IMR-90 (cell line): ENCODE results near the gene OSBPL6. TPM values are rescaled to one million over a fixed set of nuclear protein-coding genes. Genes with fewer than 3 reads are reported as not detected.

Experiments used
- ATAC-seq: fragments of 200-7000 bp; cut with Tn5 transposase; 2 replicates; pipeline ENCODE4 v1.9.1; 2020; ENCODE audit warnings: low read depth, mild to moderate bottlenecking, moderate library complexity
- BruUV-seq: library from RNA; stranded (reverse); fragments of 400-500 nt; replicated peaks from 2 replicates; lab custom pipeline; 2021; lab: Mats Ljungman, UMichigan
- CTCF ChIA-PET: fragments of 300-600 bp; formaldehyde crosslinking; extraction: SDS; loops from one replicate; lab custom pipeline; 2021; ENCODE audit warnings: antibody characterized with exemption; lab: Yijun Ruan, JAX
- POLR2A ChIA-PET: fragments of 300-600 bp; sonication (Branson Sonifier 250); formaldehyde crosslinking; loops from one replicate; lab custom pipeline; 2022; ENCODE audit warnings: antibody characterized with exemption; ENCODE audit not compliant: unreplicated experiment; lab: Charles Lee
- DNase-seq: peaks from one replicate; pipeline ENCODE4 v3.0.0; 2013
- H2AFZ ChIP-seq: replicated peaks from 2 replicates; pipeline ENCODE3; 2013; ENCODE audit warnings: low read length, mild to moderate bottlenecking; ENCODE audit not compliant: poor library complexity
- H2AK5ac ChIP-seq: 2 replicates; pipeline ENCODE4 v1.6.1; 2013; ENCODE audit warnings: low read depth, low read length, inconsistent platforms
- H2AK9ac ChIP-seq: replicated peaks from 2 replicates; pipeline ENCODE3; 2013; ENCODE audit warnings: mild to moderate bottlenecking, low read depth, low read length, moderate library complexity; ENCODE audit not compliant: poor library complexity
- H2BK120ac ChIP-seq: 2 replicates; pipeline ENCODE4 v1.6.1; 2013; ENCODE audit warnings: low read depth, low read length, inconsistent platforms
- H2BK15ac ChIP-seq: 3 replicates; pipeline ENCODE4 v1.6.1; 2013; ENCODE audit warnings: low read depth, low read length, inconsistent platforms
- H2BK20ac ChIP-seq: 2 replicates; pipeline ENCODE4 v1.6.1; 2013; ENCODE audit warnings: low read depth, mild to moderate bottlenecking, inconsistent platforms, low read length, moderate library complexity
- H2BK5ac ChIP-seq: 2 replicates; pipeline ENCODE4 v1.6.1; 2013; ENCODE audit warnings: mild to moderate bottlenecking, low read depth, low read length, inconsistent platforms; ENCODE audit not compliant: poor library complexity, severe bottlenecking
- H3K14ac ChIP-seq: replicated peaks from 2 replicates; pipeline ENCODE4 v1.6.1; 2013; ENCODE audit warnings: low read depth, low read length, inconsistent platforms
- H3K18ac ChIP-seq: 2 replicates; pipeline ENCODE4 v1.6.1; 2013; ENCODE audit warnings: low read depth, low read length, control low read depth
- H3K23ac ChIP-seq: 2 replicates; pipeline ENCODE4 v1.6.1; 2013; ENCODE audit warnings: low read depth, low read length, inconsistent platforms
- H3K27ac ChIP-seq: 2 replicates; pipeline ENCODE4 v1.5.1; 2013; ENCODE audit warnings: mild to moderate bottlenecking, control low read depth, low read length; ENCODE audit not compliant: insufficient read depth
- H3K27me3 ChIP-seq: 2 replicates; pipeline ENCODE4 v1.6.1; 2013; ENCODE audit warnings: low read length; ENCODE audit not compliant: control insufficient read depth, insufficient read depth
- H3K36me3 ChIP-seq: 2 replicates; pipeline ENCODE4 v1.6.1; 2013; ENCODE audit warnings: low read length, mixed read lengths; ENCODE audit not compliant: control insufficient read depth, insufficient read depth
- H3K4ac ChIP-seq: 2 replicates; pipeline ENCODE4 v1.6.1; 2013; ENCODE audit warnings: low read depth, low read length, inconsistent platforms
- H3K4me1 ChIP-seq: 2 replicates; pipeline ENCODE4 v1.6.1; 2013; ENCODE audit warnings: low read length, mixed read lengths; ENCODE audit not compliant: control insufficient read depth, insufficient read depth
- H3K4me2 ChIP-seq: 2 replicates; pipeline ENCODE4 v1.6.1; 2013; ENCODE audit warnings: low read depth, mild to moderate bottlenecking, control low read depth, low read length, moderate library complexity
- H3K4me3 ChIP-seq: 2 replicates; pipeline ENCODE4 v1.5.1; 2013; ENCODE audit warnings: low read depth, mild to moderate bottlenecking, control low read depth, low read length, moderate library complexity; ENCODE audit not compliant: insufficient read depth
- H3K56ac ChIP-seq: 2 replicates; pipeline ENCODE4 v1.6.1; 2013; ENCODE audit warnings: low read length, inconsistent platforms; ENCODE audit not compliant: insufficient read depth; ENCODE audit errors: extremely low read depth
- H3K79me1 ChIP-seq, 2 experiments: 2 replicates each; pipeline ENCODE4 v1.6.1; 2013; ENCODE audit warnings: low read length in 2 of 2, inconsistent platforms in 1 of 2, low read depth in 1 of 2
- H3K9ac ChIP-seq: 2 replicates; pipeline ENCODE4 v1.6.1; 2013; ENCODE audit warnings: low read depth, low read length, control low read depth
- H3K9me1 ChIP-seq: 2 replicates; pipeline ENCODE4 v1.6.1; 2013; ENCODE audit warnings: low read length, inconsistent platforms; ENCODE audit not compliant: insufficient read depth
- H3K9me3 ChIP-seq: 2 replicates; pipeline ENCODE4 v1.6.1; 2013; ENCODE audit warnings: low read length; ENCODE audit not compliant: control insufficient read depth, insufficient read depth
- H4K20me1 ChIP-seq: 2 replicates; pipeline ENCODE4 v1.6.1; 2013; ENCODE audit warnings: low read length, inconsistent platforms; ENCODE audit not compliant: insufficient read depth
- H4K5ac ChIP-seq: 2 replicates; pipeline ENCODE4 v1.6.1; 2013; ENCODE audit warnings: mild to moderate bottlenecking, low read depth, low read length, control low read depth
- H4K8ac ChIP-seq, 2 experiments: 2 replicates each; pipeline ENCODE4 v1.6.1; 2013; ENCODE audit warnings: low read depth in 2 of 2, low read length in 2 of 2, control low read depth in 1 of 2, inconsistent platforms in 1 of 2
- H4K91ac ChIP-seq: 2 replicates; pipeline ENCODE4 v1.6.1; 2013; ENCODE audit warnings: low read depth, low read length, inconsistent platforms; ENCODE audit not compliant: insufficient read depth
- CEBPB ChIP-seq: IDR thresholded peaks from 2 replicates; pipeline ENCODE4 v1.6.1; 2012; ENCODE audit warnings: low read depth, low read length, improper control_type of control experiment
- CTCF ChIP-seq: conservative IDR thresholded peaks from 2 replicates; pipeline ENCODE4 v1.5.1; 2012; ENCODE audit warnings: mild to moderate bottlenecking, low read depth, low read length, improper control_type of control experiment
- MAFK ChIP-seq: IDR thresholded peaks from 2 replicates; pipeline ENCODE4 v1.6.1; 2012; ENCODE audit warnings: low read depth, low read length, improper control_type of control experiment
- MAZ ChIP-seq: IDR thresholded peaks from 2 replicates; pipeline ENCODE4 v1.6.1; 2012; ENCODE audit warnings: low read depth, mild to moderate bottlenecking, low read length, improper control_type of control experiment, moderate library complexity, borderline replicate concordance
- MXI1 ChIP-seq: IDR thresholded peaks from 2 replicates; pipeline ENCODE4 v1.6.1; 2012; ENCODE audit warnings: low read depth, mild to moderate bottlenecking, low read length, moderate library complexity, borderline replicate concordance
- NFE2L2 ChIP-seq: fragments of 150-350 bp; IDR thresholded peaks from 2 replicates; pipeline ENCODE4 v1.6.1; 2016; ENCODE audit warnings: low read depth, mild to moderate bottlenecking, low read length
- POLR2A ChIP-seq: IDR thresholded peaks from 2 replicates; pipeline ENCODE4 v1.6.1; 2012; ENCODE audit warnings: mild to moderate bottlenecking, low read depth, low read length
- RAD21 ChIP-seq: IDR thresholded peaks from 2 replicates; pipeline ENCODE4 v1.6.1; 2012; ENCODE audit warnings: low read length, improper control_type of control experiment
- RCOR1 ChIP-seq: IDR thresholded peaks from 2 replicates; pipeline ENCODE4 v1.6.1; 2012; ENCODE audit warnings: mild to moderate bottlenecking, low read length, improper control_type of control experiment; ENCODE audit not compliant: insufficient replicate concordance
- RFX5 ChIP-seq: IDR thresholded peaks from 2 replicates; pipeline ENCODE4 v1.8.0; 2012; ENCODE audit warnings: low read depth, mild to moderate bottlenecking, low read length, moderate library complexity
- USF2 ChIP-seq: fragments of 150-350 bp; IDR thresholded peaks from 2 replicates; pipeline ENCODE4 v1.6.1; 2017; ENCODE audit warnings: mild to moderate bottlenecking, antibody characterized with exemption, low read length, low read depth
- WGBS, 2 experiments: methylation state at CpG; one replicate each; pipeline versions ENCODE4 v1.1.5 to v1.1.7; 2013; ENCODE audit warnings: missing lambda C conversion rate in 2 of 2; ENCODE audit not compliant: insufficient read length in 1 of 2; ENCODE audit errors: extremely low coverage in 2 of 2; 5-methylcytosine and 5-hydroxymethylcytosine counted together
- dilution Hi-C: fragments of 300-500 bp; cut with HindIII; formaldehyde crosslinking; loops from one replicate; pipeline ENCODE4 v1.14.3; 2018; ENCODE audit warnings: low sequenced_read_pairs; ENCODE audit not compliant: unreplicated experiment
- in situ Hi-C: fragments of 300-500 bp; cut with MboI; formaldehyde crosslinking; loops from 3 replicates; pipeline ENCODE4 v1.14.3; 2019; ENCODE audit warnings: low sequenced_read_pairs, inconsistent platforms, mixed read lengths
- intact Hi-C: fragments of 100-400 bp; cut with micrococcal nuclease; formaldehyde crosslinking; loops from 2 replicates; pipeline ENCODE4 v1.10.0; 2022
- polyA plus RNA-seq, 3 experiments: library from polyadenylated mRNA; depleted of rRNA; stranded (reverse); fragments of >200 nt; gene quantifications; 2 replicates each; pipeline ENCODE4 v1.2.3, GENCODE V29; 2012; ENCODE audit warnings: low replicate concordance in 1 of 3
- total RNA-seq: library from RNA; depleted of rRNA; stranded (reverse); fragments of >200 nt; gene quantifications from 2 replicates; pipeline ENCODE4 v1.2.3, GENCODE V29; 2012

The OSBPL6 gene
- total and polyA plus RNA-seq, 2 of the 4 experiments (the other 2 are of a cell fraction): 3.2 to 3.7 TPM

- DNase-seq: no peak
- Histone ChIP-seq H3K27me3 (no peaks in the 10 kb centered on the region), H2BK15ac (no peak overlapping the region), H3K4me3 (no peak overlapping the region), H3K36me3 (no peaks in the 10 kb centered on the region), H3K23ac (no peak overlapping the region), H4K8ac (no peak overlapping the region), H3K9me3 (no peaks in the 10 kb centered on the region), H2BK120ac (no peak overlapping the region), H3K79me1 (peaks cover 0 to 3% of the 10 kb centered on the region in 2 experiments; a peak in 2 of 4 replicates), H3K56ac (no peak overlapping the region), H3K4ac (no peak overlapping the region), H2AK9ac (no peak overlapping the region), H3K14ac (no peak overlapping the region), H2AK5ac (no peak overlapping the region), H2BK20ac (no peak overlapping the region), H3K9ac (no peak overlapping the region), H4K20me1 (no peaks in the 10 kb centered on the region), H3K4me1 (no peaks in the 10 kb centered on the region), H4K5ac (no peak overlapping the region), H2BK5ac (no peak overlapping the region), H3K4me2 (no peak overlapping the region), H3K9me1 (no peaks in the 10 kb centered on the region; the same call in 1 of the 2 replicates), H2AFZ (no peak overlapping the region), H4K91ac (no peak overlapping the region), H3K27ac (no peak overlapping the region), H3K18ac (no peak overlapping the region)
- TF ChIP-seq MAZ (no peak), USF2 (no peak), RCOR1 (no peak), RAD21 (no peak), MXI1 (no peak), MAFK (no peak), RFX5 (no peak), CEBPB (no peak), CTCF (no peak), POLR2A (no peak), NFE2L2 (no peak)
- ATAC-seq: no peak
- BruUV-seq: no TSS peak
- intact Hi-C loops: no loop called here
- 86% methylated on average over 1 of the region's 6 CpGs; no CpG with 5 or more reads in 1 of the 2 experiments for WGBS, 2 experiments
- POLR2A ChIA-PET: interaction anchor here (0.7 kb wide), 1 partner anchor 216 kb away, joined by 3 read pairs; no protein-coding TSS in a partner anchor
- in situ Hi-C loops: no loop called here
- CTCF ChIA-PET: no interaction called here
- dilution Hi-C loops: no loop called here
Observed at GRCh38 chr2:178265851-178266250, 71.5 kb downstream of the OSBPL6 start.
